ENCODE measurements around the gene ZBTB43. TPM values are rescaled to one million over a fixed set of nuclear protein-coding genes. Genes with fewer than 3 reads are reported as not detected.

ZBTB43 gene
- total and polyA plus RNA-seq, 10 of the 15 experiments (the other 5 are each of a cell fraction or from before 2014, with no cell fraction given), result 2.4 to 19.3 (median 8.7) TPM

DNA sequence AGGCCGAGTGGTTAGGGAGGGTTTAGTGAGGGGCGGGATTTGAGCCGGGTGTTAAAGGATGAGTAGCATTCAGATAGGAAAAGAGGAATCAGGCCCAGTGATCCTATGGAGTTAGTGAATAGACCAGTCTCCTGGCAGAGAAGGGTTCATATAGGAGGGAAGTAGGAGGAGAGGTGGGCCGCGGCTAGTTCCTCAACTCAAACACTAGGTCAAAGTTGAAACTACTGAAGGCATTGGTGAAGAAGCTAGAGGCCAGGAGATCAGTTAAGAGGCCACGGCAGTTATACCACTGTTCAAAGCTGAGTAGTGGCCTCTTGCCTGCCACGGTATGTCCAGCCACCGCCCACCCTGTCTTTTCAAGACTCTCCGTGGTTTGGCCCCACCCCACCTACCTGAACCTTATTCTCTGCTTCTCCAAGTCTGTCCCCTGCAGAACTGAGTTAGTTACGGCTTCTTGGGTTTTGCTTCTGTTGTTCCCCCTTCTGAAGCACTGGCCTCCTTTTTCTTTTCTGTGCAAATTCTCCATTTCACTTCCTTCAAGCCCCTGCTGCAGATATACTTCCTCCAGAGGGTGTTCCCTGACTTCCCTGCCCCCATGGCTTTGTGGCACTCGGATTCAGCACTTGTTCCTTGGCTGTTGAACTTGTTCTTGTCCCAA, 57.4 kb downstream of the ZBTB43 start:
- Histone ChIP-seq H3K4me3 (peak overlapping the region; percentile 83), H3K4me2 (ENCODE audit: control insufficient read depth, insufficient read depth) (peak overlapping the region; percentile 83), H2AFZ (ENCODE audit: control insufficient read depth, low read depth, low read length) (peak overlapping the region; percentile 43), H3K9me3 (replicated peaks; ENCODE audit: control insufficient read depth, insufficient read depth, low read length) (no peaks in the 10 kb centered on the region), H3K27ac (ENCODE audit: control insufficient read depth, insufficient read depth) (peak overlapping the region; percentile 58), H3K36me3 (ENCODE audit: control insufficient read depth in 2 of 2, insufficient read depth in 2 of 2, low read length in 1 of 2) (peaks cover 0 to 2% of the 10 kb centered on the region in 2 experiments; a peak in 1 of 4 replicates), H3K9ac (ENCODE audit: control insufficient read depth, insufficient read depth, low read length) (peak overlapping the region; percentile 77), H3K79me2 (ENCODE audit: control insufficient read depth, insufficient read depth, low read length) (peaks cover 23% of the 10 kb centered on the region), H3K4me1 (ENCODE audit: control insufficient read depth, insufficient read depth, low read length) (peaks cover 9% of the 10 kb centered on the region), H4K20me1 (ENCODE audit: control insufficient read depth, insufficient read depth) (no peaks in the 10 kb centered on the region; the same call in 1 of the 2 replicates), H3K27me3 (replicated peaks in 1 of 2; ENCODE audit: control insufficient read depth in 2 of 2, insufficient read depth in 2 of 2, low read length in 1 of 2) (no peaks in the 10 kb centered on the region)
- TSS peak; percentile 65 for BruUV-seq (replicated peaks)
- WGBS (ENCODE audit: insufficient coverage, insufficient replicate concordance, low lambda C conversion rate, missing lambda C conversion rate), result 26% methylated on average over 11 of the region's 11 CpGs
- ChIA-PET RAD21 (ENCODE audit: unreplicated experiment) (interaction anchor here (1.1 to 2.1 kb wide), 7 partner anchors 10 to 147 kb away, joined by 3 to 8 read pairs (median 4); partner anchors contain the start of genes RALGPS1 and ZBTB43), POLR2A (interaction anchor here (1.6 to 3.9 kb wide), 3 partner anchors 10 to 23 kb away, joined by 3 to 14 read pairs (median 12); no protein-coding TSS in a partner anchor), CTCF (interaction anchor here (1.5 to 2.3 kb wide), 4 partner anchors 10 to 191 kb away, joined by 3 to 9 read pairs (median 4); no protein-coding TSS in a partner anchor), SMC1A (ENCODE audit: uncharacterized antibody, unreplicated experiment) (interaction anchor here (0.9 to 3.5 kb wide), 8 partner anchors 10 to 57 kb away, joined by 3 to 19 read pairs (median 6); partner anchors contain the start of genes RALGPS1 and ZBTB43)
- ATAC-seq (peak; percentile 28), DNase-seq (ENCODE audit: low read depth, low spot score) (no peak), FAIRE-seq (no peak)
- in situ Hi-C loops (cut with MboI) (no loop called here), intact Hi-C loops (cut with micrococcal nuclease; ENCODE audit: unreplicated experiment) (no loop called here)
- TF ChIP-seq RBBP5 (conservative IDR thresholded peaks at IDR 0.05) (no peak), SMAD1 (IDR thresholded peaks at IDR 0.05; ENCODE audit: low read depth, partially characterized antibody) (no peak), CREM (IDR thresholded peaks at IDR 0.05; ENCODE audit: low read depth) (no peak), NR2C1 (IDR thresholded peaks at IDR 0.05) (peak; percentile 51; the same call in 1 of the 2 replicates), CBFB (IDR thresholded peaks at IDR 0.05; ENCODE audit: low read depth) (no peak), NR2F1 (conservative IDR thresholded peaks at IDR 0.05) (0 out of 2 replicates have a peak, but pooled peaks have one; percentile 28), RFX5 (IDR thresholded peaks at IDR 0.05; ENCODE audit: low read depth, low read length) (no peak)
- TF ChIP-seq, protein P1, sequence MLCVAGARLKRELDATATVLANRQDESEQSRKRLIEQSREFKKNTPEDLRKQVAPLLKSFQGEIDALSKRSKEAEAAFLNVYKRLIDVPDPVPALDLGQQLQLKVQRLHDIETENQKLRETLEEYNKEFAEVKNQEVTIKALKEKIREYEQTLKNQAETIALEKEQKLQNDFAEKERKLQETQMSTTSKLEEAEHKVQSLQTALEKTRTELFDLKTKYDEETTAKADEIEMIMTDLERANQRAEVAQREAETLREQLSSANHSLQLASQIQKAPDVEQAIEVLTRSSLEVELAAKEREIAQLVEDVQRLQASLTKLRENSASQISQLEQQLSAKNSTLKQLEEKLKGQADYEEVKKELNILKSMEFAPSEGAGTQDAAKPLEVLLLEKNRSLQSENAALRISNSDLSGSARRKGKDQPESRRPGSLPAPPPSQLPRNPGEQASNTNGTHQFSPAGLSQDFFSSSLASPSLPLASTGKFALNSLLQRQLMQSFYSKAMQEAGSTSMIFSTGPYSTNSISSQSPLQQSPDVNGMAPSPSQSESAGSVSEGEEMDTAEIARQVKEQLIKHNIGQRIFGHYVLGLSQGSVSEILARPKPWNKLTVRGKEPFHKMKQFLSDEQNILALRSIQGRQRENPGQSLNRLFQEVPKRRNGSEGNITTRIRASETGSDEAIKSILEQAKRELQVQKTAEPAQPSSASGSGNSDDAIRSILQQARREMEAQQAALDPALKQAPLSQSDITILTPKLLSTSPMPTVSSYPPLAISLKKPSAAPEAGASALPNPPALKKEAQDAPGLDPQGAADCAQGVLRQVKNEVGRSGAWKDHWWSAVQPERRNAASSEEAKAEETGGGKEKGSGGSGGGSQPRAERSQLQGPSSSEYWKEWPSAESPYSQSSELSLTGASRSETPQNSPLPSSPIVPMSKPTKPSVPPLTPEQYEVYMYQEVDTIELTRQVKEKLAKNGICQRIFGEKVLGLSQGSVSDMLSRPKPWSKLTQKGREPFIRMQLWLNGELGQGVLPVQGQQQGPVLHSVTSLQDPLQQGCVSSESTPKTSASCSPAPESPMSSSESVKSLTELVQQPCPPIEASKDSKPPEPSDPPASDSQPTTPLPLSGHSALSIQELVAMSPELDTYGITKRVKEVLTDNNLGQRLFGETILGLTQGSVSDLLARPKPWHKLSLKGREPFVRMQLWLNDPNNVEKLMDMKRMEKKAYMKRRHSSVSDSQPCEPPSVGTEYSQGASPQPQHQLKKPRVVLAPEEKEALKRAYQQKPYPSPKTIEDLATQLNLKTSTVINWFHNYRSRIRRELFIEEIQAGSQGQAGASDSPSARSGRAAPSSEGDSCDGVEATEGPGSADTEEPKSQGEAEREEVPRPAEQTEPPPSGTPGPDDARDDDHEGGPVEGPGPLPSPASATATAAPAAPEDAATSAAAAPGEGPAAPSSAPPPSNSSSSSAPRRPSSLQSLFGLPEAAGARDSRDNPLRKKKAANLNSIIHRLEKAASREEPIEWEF (IDR thresholded peaks at IDR 0.05; ENCODE audit: insufficient replicate concordance, low read depth, low read length), result no peak
- TF ChIP-seq, protein P2, sequence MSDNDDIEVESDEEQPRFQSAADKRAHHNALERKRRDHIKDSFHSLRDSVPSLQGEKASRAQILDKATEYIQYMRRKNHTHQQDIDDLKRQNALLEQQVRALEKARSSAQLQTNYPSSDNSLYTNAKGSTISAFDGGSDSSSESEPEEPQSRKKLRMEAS (IDR thresholded peaks at IDR 0.05; ENCODE audit: low read depth, low read length), result no peak
- TF ChIP-seq, protein P3, sequence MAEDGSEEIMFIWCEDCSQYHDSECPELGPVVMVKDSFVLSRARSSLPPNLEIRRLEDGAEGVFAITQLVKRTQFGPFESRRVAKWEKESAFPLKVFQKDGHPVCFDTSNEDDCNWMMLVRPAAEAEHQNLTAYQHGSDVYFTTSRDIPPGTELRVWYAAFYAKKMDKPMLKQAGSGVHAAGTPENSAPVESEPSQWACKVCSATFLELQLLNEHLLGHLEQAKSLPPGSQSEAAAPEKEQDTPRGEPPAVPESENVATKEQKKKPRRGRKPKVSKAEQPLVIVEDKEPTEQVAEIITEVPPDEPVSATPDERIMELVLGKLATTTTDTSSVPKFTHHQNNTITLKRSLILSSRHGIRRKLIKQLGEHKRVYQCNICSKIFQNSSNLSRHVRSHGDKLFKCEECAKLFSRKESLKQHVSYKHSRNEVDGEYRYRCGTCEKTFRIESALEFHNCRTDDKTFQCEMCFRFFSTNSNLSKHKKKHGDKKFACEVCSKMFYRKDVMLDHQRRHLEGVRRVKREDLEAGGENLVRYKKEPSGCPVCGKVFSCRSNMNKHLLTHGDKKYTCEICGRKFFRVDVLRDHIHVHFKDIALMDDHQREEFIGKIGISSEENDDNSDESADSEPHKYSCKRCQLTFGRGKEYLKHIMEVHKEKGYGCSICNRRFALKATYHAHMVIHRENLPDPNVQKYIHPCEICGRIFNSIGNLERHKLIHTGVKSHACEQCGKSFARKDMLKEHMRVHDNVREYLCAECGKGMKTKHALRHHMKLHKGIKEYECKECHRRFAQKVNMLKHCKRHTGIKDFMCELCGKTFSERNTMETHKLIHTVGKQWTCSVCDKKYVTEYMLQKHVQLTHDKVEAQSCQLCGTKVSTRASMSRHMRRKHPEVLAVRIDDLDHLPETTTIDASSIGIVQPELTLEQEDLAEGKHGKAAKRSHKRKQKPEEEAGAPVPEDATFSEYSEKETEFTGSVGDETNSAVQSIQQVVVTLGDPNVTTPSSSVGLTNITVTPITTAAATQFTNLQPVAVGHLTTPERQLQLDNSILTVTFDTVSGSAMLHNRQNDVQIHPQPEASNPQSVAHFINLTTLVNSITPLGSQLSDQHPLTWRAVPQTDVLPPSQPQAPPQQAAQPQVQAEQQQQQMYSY (CRISPR knock-in tag; IDR thresholded peaks at IDR 0.05), result no peak
- TF ChIP-seq, protein P4, sequence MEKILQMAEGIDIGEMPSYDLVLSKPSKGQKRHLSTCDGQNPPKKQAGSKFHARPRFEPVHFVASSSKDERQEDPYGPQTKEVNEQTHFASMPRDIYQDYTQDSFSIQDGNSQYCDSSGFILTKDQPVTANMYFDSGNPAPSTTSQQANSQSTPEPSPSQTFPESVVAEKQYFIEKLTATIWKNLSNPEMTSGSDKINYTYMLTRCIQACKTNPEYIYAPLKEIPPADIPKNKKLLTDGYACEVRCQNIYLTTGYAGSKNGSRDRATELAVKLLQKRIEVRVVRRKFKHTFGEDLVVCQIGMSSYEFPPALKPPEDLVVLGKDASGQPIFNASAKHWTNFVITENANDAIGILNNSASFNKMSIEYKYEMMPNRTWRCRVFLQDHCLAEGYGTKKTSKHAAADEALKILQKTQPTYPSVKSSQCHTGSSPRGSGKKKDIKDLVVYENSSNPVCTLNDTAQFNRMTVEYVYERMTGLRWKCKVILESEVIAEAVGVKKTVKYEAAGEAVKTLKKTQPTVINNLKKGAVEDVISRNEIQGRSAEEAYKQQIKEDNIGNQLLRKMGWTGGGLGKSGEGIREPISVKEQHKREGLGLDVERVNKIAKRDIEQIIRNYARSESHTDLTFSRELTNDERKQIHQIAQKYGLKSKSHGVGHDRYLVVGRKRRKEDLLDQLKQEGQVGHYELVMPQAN (conservative IDR thresholded peaks at IDR 0.05), result no peak
